HG02970 (cell line): ENCODE data around the gene ANKRD63.

Experiments used
- ATAC-seq: cut with Tn5 transposase; IDR thresholded peaks from one replicate; pipeline ENCODE4 v1.9.1; 2021; ENCODE audit warnings: mild to moderate bottlenecking, moderate library complexity, moderate number of reproducible peaks; ENCODE audit not compliant: unreplicated experiment, low FRiP score

The ANKRD63 gene

GRCh38 chr15:40281057-40281800, 1.6 kb downstream of the ANKRD63 start:
- ATAC-seq: no peak

GRCh38 chr15:40280260-40281056, 2.4 kb downstream of the ANKRD63 start:
- ATAC-seq: no peak

GRCh38 chr15:40279437-40280141, 3.3 kb downstream of the ANKRD63 start:
- no peak for ATAC-seq

GRCh38 chr15:40278026-40278425, 4.8 kb downstream of the ANKRD63 start:
- ATAC-seq: no peak

GRCh38 chr15:40277471-40277870, 5.4 kb downstream of the ANKRD63 start:
- ATAC-seq: no peak

GRCh38 chr15:40276927-40277326, 5.9 kb downstream of the ANKRD63 start:
- ATAC-seq: no peak

- no peak for ATAC-seq
Observed at GRCh38 chr15:40275954-40276353, 6.9 kb downstream of the ANKRD63 start.

- ATAC-seq: no peak
Observed at GRCh38 chr15:40275523-40275922, 7.3 kb downstream of the ANKRD63 start.

GRCh38 chr15:40274350-40275274, 8.3 kb downstream of the ANKRD63 start:
- no peak for ATAC-seq

- ATAC-seq: no peak
Observed at GRCh38 chr15:40273428-40273827, 9.4 kb downstream of the ANKRD63 start.

- ATAC-seq: no peak
Observed at GRCh38 chr15:40272485-40273056, 10.3 kb downstream of the ANKRD63 start.

- ATAC-seq: no peak
Observed at GRCh38 chr15:40271685-40272484, 11.0 kb downstream of the ANKRD63 start.

GRCh38 chr15:40270246-40270995, 12.4 kb downstream of the ANKRD63 start:
- no peak for ATAC-seq

- no peak for ATAC-seq
Observed at GRCh38 chr15:40269604-40270003, 13.3 kb downstream of the ANKRD63 start.

- no peak for ATAC-seq
Observed at GRCh38 chr15:40267670-40268069, 15.2 kb downstream of the ANKRD63 start.

GRCh38 chr15:40266828-40267304, 16.0 kb downstream of the ANKRD63 start:
- ATAC-seq: no peak

- ATAC-seq: no peak
Observed at GRCh38 chr15:40265875-40266274, 17.0 kb downstream of the ANKRD63 start.

GRCh38 chr15:40265355-40265754, 17.5 kb downstream of the ANKRD63 start:
- ATAC-seq: no peak
